Peyer's patch (tissue), 4 donors: Measurements from ENCODE around the gene PILRB. TPM values are rescaled to one million over a fixed set of nuclear protein-coding genes. Genes with fewer than 3 reads are reported as not detected.
"Not testable (repeated sequence)": the region's sequence is repeated elsewhere in the genome, so short reads cannot be mapped to it uniquely, and the experiment has no call there.

Source experiments
- DNase-seq, 3 donors: peaks; one replicate each; pipeline ENCODE4 v3.0.0-alpha.2; 2017 to 2019
- H3K27ac ChIP-seq, 4 donors: fragments of 200-600 bp; sonication (generic); one replicate each; pipeline ENCODE4 v1.5.1; 2016 to 2019
- H3K27me3 ChIP-seq, 2 donors: fragments of 200-600 bp; sonication (generic); one replicate each; pipeline ENCODE4 v1.5.1; 2019
- H3K36me3 ChIP-seq, 3 donors: fragments of 200-600 bp; sonication (generic); one replicate each; pipeline ENCODE4 v1.5.1; 2016 to 2019
- H3K4me1 ChIP-seq, 4 donors: fragments of 200-600 bp; sonication (generic); one replicate each; pipeline ENCODE4 v1.5.1; 2016 to 2019
- H3K4me3 ChIP-seq, 4 donors: fragments of 200-600 bp; sonication (generic); 1 replicate in 3 of 4; 2 replicates in 1 of 4; pipeline ENCODE4 v1.5.1; 2016 to 2019; ENCODE audit warnings: mild to moderate bottlenecking in 1 of 4
- H3K9me3 ChIP-seq, 4 donors: fragments of 200-600 bp; sonication (generic); one replicate each; pipeline ENCODE4 v1.5.1; 2016 to 2019; ENCODE audit warnings: mild to moderate bottlenecking in 1 of 4
- CTCF ChIP-seq, 6 experiments: fragments of 450-650 bp in 4 of 6; fragments of 200-600 bp in 2 of 6; sonication (generic) in 1 of 6; IDR thresholded peaks; one replicate each; pipeline ENCODE4 v1.5.1; 2017 to 2019; ENCODE audit warnings: antibody characterized with exemption in 6 of 6, mild to moderate bottlenecking in 3 of 6, moderate library complexity in 1 of 6
- POLR2A ChIP-seq, 2 donors: fragments of 450-650 bp; IDR thresholded peaks; one replicate each; pipeline ENCODE4 v1.5.1; 2017; ENCODE audit warnings: antibody characterized with exemption in 2 of 2, mild to moderate bottlenecking in 2 of 2, moderate library complexity in 2 of 2
- total RNA-seq, 4 donors: library from RNA; depleted of rRNA; stranded (reverse); fragments of >200 nt; gene quantifications; one replicate each; pipeline ENCODE4 v1.1.0, GENCODE V29; 2016

The PILRB gene
- total RNA-seq, 4 donors from 2014 or later: 73.6 to 179 (median 150) TPM

DNA sequence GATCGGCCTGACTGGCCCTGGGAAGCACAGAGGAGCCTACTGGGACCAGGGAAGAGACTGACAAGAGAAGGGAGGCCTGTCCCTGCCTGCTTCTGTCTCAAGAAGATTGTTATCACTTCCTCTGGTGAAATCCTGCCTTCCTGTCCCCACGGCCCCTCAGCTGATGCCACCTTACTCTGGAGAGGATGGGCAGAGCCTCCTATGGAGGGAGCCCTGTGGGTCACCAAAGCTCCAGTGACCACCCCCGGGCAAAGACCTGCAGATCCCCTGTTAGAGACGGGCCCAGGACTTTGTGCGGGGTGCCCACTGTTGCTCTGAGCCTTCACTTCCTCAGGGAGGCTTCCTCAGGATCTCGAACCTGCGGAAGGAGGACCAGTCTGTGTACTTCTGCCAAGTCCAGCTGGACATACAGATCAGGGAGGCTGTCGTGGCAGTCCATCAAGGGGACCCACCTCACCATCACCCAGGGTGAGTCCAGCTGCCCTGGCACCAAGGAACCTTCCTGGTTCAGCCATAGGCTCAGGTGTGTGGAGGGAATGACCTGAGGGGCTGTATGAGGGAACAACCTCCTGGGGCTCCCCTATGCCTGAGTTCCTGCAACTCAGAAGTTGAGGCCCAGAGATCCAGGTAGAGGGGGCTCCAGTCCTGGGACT lies 1.4 kb upstream of the PILRB start:
- TF ChIP-seq CTCF (IDR thresholded peaks at IDR 0.05) (no peak), POLR2A (IDR thresholded peaks at IDR 0.05) (no peak)
- peak in 1 of 3 donors; percentile 27 for DNase-seq
- Histone ChIP-seq H3K4me3 (no peak overlapping the region), H3K9me3 (no peaks in the 10 kb centered on the region), H3K27me3 (no peaks in the 10 kb centered on the region), H3K36me3 (peaks cover 0 to 92% (median 0%) of the 10 kb centered on the region in 3 donors), H3K27ac (no peak overlapping the region), H3K4me1 (no peaks in the 10 kb centered on the region)

GRCh38 chr7:100357131-100357561 lies 771 bp upstream of the PILRB start:
- DNase-seq: no peak
- Histone ChIP-seq H3K4me3 (no peak overlapping the region), H3K36me3 (peaks cover 0 to 98% (median 0%) of the 10 kb centered on the region in 3 donors)

DNA sequence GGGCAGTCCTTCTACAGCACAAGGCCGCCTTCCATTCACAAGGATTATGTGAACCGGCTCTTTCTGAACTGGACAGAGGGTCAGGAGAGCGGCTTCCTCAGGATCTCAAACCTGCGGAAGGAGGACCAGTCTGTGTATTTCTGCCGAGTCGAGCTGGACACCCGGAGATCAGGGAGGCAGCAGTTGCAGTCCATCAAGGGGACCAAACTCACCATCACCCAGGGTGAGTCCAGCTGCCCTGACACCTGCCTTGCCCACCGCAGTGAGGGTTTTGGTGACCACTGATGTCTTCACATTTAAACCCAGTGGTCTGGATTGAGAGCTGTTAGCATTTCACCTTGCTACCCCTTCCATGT lies 918 bp downstream of the PILRB start:
- Histone ChIP-seq H3K36me3 (peaks cover 0 to 93% (median 0%) of the 10 kb centered on the region in 3 donors), H3K4me3 (no peak overlapping the region), H3K27ac (no peak overlapping the region)

More at GRCh38 chr7:100357131-100357561, 771 bp upstream of the PILRB start:
- H3K27me3 ChIP-seq: no peaks in the 10 kb centered on the region
- H3K4me1 ChIP-seq: no peaks in the 10 kb centered on the region
- H3K9me3 ChIP-seq: no peaks in the 10 kb centered on the region
- TF ChIP-seq POLR2A (IDR thresholded peaks at IDR 0.05) (no peak), CTCF (IDR thresholded peaks at IDR 0.05) (no peak)
- H3K27ac ChIP-seq: no peak overlapping the region

GRCh38 chr7:100360135-100360854 lies 2.4 kb downstream of the PILRB start:
- peak in 1 of 3 donors; percentile 10 for DNase-seq
- no peaks in the 10 kb centered on the region for H3K9me3 ChIP-seq
- TF ChIP-seq POLR2A (IDR thresholded peaks at IDR 0.05): no peak
- H3K4me3 ChIP-seq: no peak overlapping the region
- no peaks in the 10 kb centered on the region for H3K4me1 ChIP-seq
- no peaks in the 10 kb centered on the region for H3K27me3 ChIP-seq
- no peak overlapping the region for H3K27ac ChIP-seq
- H3K36me3 ChIP-seq: peaks cover 0 to 81% (median 0%) of the 10 kb centered on the region in 3 donors

More for the DNA sequence above, 918 bp downstream of the PILRB start:
- Histone ChIP-seq H3K27me3 (no peaks in the 10 kb centered on the region), H3K4me1 (no peaks in the 10 kb centered on the region), H3K9me3 (no peaks in the 10 kb centered on the region)
- peak in 1 of 3 donors; percentile 15 for DNase-seq
- TF ChIP-seq POLR2A (IDR thresholded peaks at IDR 0.05) (no peak), CTCF (IDR thresholded peaks at IDR 0.05) (no peak)

- peaks cover 0 to 17% (median 0%) of the 10 kb centered on the region in 4 donors for H3K4me1 ChIP-seq
- DNase-seq: no peak
- no peak overlapping the region for H3K27ac ChIP-seq
- H3K27me3 ChIP-seq: no peaks in the 10 kb centered on the region
- TF ChIP-seq POLR2A (IDR thresholded peaks at IDR 0.05) (no peak), CTCF (IDR thresholded peaks at IDR 0.05) (no peak)
- no peak overlapping the region for H3K4me3 ChIP-seq
- no peaks in the 10 kb centered on the region for H3K9me3 ChIP-seq
- peaks cover 0 to 53% (median 0%) of the 10 kb centered on the region in 3 donors for H3K36me3 ChIP-seq
These were observed 5.2 kb downstream of the PILRB start for GRCh38 chr7:100363098-100363497.

DNA sequence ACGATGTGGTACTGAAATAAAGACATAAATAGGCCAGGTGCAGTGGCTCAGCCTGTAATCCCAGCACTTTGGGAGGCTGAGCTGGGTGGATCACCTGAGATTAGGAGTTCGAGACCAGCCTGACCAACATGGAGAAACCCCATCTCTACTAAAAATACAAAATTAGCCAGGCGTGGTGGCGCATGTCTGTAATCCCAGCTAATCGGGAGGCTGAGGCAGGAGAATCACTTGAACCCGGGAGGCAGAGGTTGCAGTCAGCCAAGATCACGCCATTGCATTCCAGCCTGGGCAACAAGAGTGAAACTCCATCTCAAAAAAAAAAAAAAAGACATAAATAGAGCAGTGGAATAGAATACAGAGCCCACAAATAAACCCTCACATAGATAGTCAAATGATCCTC lies 5.9 kb downstream of the PILRB start:
- H3K9me3 ChIP-seq, H3K27ac ChIP-seq, H3K27me3 ChIP-seq, H3K4me3 ChIP-seq, DNase-seq: not testable (repeated sequence)
- H3K4me1 ChIP-seq: peaks cover 0 to 23% (median 0%) of the 10 kb centered on the region in 4 donors
- peaks cover 0 to 48% (median 0%) of the 10 kb centered on the region in 3 donors for H3K36me3 ChIP-seq
